Adrenal gland (tissue), 5 donors: ENCODE measurements around the gene NUP62CL.

ENCODE experiments used
- POLR2A ChIP-seq, 2 donors: fragments of 450-650 bp; IDR thresholded peaks; one replicate each; pipeline ENCODE4 v1.6.1; 2017; ENCODE audit warnings: antibody characterized with exemption in 2 of 2, mild to moderate bottlenecking in 2 of 2, moderate library complexity in 1 of 2
- TF ChIP-seq, protein P1 (sequence below), 6 experiments: fragments of 450-650 bp in 4 of 6; fragments of 200-600 bp in 2 of 6; sonication (generic) in 1 of 6; IDR thresholded peaks; 1 replicate in 5 of 6; 2 replicates in 1 of 6; pipeline versions ENCODE4 v1.5.1 to v1.8.0; 2016 to 2021; ENCODE audit warnings: antibody characterized with exemption in 6 of 6, mild to moderate bottlenecking in 2 of 6, moderate library complexity in 1 of 6
- donor health status: DM: no; HTN: no; CAD: no.

DNA sequence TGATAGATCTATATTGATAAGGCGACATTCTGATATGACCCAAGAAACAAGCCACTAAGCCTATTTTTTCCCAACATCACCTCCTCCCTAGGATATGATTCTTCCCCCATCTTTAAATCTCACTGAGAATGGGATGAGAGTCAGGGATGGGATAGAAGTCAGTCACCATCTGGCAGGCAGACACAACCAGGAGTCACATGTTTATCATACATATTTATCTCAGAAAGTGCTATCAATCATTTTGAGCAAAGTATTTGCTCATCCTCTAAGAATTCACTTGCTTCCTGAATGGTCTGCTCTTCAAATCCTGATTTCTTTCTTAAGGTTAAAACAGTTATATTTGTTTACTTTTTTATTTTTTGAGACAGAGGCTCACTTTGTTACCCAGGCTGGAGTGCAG, 20.5 kb upstream of the NUP62CL start:
- TF ChIP-seq, protein P1, sequence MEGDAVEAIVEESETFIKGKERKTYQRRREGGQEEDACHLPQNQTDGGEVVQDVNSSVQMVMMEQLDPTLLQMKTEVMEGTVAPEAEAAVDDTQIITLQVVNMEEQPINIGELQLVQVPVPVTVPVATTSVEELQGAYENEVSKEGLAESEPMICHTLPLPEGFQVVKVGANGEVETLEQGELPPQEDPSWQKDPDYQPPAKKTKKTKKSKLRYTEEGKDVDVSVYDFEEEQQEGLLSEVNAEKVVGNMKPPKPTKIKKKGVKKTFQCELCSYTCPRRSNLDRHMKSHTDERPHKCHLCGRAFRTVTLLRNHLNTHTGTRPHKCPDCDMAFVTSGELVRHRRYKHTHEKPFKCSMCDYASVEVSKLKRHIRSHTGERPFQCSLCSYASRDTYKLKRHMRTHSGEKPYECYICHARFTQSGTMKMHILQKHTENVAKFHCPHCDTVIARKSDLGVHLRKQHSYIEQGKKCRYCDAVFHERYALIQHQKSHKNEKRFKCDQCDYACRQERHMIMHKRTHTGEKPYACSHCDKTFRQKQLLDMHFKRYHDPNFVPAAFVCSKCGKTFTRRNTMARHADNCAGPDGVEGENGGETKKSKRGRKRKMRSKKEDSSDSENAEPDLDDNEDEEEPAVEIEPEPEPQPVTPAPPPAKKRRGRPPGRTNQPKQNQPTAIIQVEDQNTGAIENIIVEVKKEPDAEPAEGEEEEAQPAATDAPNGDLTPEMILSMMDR (IDR thresholded peaks at IDR 0.05) = no peak
- TF ChIP-seq POLR2A (IDR thresholded peaks at IDR 0.05) = no peak
